ENCODE results near the gene RGL1.

DNA sequence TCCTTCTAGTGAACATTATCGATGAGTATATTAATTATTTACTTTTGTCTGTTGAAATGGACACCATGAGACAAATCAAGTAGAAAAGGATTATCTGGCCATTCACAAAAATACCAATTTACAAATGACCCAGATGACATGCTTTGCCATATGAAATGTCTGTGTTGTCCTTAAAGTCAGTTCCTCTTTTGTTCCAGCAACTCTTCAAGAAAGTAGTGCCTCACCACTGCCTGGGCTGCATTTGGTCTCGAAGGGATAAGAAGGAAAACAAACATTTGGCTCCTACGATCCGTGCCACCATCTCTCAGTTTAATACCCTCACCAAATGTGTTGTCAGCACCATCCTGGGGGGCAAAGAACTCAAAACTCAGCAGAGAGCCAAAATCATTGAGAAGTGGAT lies 79.6 kb downstream of the RGL1 start:
- TF ChIP-seq, protein P1, sequence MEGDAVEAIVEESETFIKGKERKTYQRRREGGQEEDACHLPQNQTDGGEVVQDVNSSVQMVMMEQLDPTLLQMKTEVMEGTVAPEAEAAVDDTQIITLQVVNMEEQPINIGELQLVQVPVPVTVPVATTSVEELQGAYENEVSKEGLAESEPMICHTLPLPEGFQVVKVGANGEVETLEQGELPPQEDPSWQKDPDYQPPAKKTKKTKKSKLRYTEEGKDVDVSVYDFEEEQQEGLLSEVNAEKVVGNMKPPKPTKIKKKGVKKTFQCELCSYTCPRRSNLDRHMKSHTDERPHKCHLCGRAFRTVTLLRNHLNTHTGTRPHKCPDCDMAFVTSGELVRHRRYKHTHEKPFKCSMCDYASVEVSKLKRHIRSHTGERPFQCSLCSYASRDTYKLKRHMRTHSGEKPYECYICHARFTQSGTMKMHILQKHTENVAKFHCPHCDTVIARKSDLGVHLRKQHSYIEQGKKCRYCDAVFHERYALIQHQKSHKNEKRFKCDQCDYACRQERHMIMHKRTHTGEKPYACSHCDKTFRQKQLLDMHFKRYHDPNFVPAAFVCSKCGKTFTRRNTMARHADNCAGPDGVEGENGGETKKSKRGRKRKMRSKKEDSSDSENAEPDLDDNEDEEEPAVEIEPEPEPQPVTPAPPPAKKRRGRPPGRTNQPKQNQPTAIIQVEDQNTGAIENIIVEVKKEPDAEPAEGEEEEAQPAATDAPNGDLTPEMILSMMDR (IDR thresholded peaks at IDR 0.05): no peak
- TF ChIP-seq POLR2A (IDR thresholded peaks at IDR 0.05): no peak
